ENCODE results near the gene DDX39A.

DDX39A gene

DNA sequence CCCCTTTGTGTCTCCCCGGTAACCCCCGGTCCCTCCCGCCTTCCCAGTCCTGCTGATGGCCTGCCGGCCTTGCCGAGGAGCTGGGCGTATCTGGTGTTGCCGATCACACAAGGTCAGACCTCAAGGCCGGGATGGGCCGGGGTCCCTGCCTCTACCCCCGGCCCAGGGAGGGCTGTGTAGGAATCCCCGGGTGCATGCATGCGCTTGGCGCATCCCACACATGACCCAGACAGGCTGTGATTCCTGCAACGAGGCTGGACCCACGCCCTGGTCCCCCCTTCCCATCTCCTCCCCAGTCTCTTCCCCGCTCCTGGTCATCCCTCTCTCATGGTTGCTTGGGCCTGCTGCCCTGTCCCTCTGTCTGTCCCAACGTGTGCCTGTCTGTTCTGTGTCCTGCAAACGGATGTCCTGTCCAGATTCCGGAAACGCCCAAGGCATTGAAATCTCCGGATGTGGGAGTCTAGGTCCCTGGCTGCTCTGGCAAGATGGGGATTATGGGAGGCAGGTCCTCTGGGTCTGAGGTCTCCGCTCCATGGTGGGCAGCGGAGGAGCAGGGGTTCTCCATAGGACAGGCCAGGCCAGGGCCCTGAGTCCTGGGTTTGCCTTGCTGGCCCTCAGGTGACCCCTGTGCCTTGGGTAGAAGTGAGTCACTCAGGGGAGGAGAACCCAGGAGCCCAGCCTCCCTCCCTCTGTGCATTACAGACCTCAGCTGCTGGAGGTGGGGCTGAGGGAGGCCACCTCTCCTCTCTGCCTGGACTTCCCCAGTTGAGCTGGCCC is 15.6 kb upstream of the DDX39A start:
- DNase-seq (ENCODE audit: low read depth in 2 of 2) = no peak

DNA sequence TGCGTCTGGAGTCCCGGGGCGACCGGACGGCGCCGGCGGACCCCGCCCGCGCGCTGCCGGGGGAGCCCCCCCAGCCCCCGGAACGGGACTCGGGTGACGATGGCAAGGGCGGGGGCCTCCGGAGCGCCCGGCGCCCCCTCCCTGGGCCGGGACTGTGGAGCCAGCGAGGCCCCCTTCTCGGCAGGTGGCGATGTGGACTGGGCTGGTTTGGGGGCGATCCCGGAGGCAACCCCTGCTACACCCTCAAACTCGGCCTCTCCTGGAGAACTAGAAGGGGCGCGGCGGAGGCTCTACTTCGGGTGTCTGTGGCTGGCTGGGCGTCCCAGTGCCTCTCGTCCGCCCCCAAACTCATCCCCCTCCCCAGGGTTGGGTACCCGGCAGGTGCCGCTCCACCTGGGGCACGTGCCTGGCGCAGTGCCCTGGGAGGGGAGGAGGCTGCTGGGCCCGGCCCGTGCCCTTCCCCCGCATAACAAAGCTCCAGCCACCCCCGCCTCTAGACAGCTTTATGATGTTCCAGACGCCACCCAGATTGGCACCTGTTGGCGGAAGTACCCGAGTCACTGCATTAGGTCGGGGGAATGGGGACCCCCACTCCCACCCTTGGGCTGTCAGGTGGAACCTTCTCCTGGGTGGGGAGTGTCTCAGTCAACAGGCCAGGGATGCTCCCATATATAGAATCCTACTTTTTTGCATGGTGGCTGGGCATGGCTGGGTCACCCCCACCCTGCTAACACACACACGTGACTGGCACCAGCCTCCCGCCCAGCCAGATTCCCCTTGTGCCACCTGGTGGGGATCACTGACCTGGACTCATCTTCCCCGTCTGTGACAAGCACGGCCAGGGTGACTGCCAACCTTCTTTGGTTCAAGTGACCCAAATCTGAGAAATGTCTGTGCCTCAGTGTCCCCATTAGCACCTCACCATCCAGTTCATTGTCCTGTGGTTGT is 14.7 kb upstream of the DDX39A start:
- DNase-seq (ENCODE audit: low read depth in 2 of 2) = no peak

DNA sequence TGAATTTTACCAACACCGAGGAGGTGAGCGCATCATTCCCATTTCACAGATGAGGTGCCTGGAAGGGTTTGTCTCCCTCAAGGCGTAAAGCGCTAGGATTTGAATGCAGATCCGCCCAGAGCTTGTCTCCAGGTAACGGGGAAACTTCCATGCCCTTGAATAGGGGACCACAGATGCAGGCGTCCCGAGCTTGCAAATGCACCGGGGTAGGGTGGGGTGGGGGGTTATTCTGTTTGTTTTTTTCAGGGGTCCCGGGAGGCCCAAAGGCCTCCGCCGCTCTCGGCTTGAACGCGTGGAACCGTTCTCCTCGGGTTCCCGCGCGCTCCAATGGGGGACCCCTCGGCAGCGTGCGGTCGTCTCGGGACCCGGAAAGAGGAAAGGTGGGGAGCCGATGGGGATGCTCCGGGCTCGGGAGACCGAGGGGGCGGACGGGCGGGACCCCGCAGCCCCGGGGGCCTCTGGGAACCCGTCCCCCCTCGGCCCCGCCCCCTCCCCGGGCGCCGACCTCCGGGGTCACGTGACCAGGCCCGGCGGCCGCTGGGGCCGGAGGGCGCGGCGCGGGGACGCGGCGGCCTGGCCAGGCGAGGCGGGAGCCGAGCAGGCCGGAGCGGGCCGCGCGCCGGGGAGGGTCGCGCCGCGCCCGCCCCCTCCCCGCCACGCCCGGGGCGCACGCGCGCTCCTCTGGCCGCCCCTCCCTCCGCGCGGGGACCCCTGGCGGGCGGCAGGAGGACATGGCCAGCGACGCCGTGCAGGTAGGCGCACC is 13.8 kb upstream of the DDX39A start, which contains the start of gene PKN1:
Gene PKN1 (plus strand): TSS at position 516 of the 763 bp plus-strand sequence. CDS start 216 bp downstream, at position 732.
- DNase-seq (ENCODE audit: low read depth in 2 of 2) = peak in 1 of 2 experiments; percentile 55

DNA sequence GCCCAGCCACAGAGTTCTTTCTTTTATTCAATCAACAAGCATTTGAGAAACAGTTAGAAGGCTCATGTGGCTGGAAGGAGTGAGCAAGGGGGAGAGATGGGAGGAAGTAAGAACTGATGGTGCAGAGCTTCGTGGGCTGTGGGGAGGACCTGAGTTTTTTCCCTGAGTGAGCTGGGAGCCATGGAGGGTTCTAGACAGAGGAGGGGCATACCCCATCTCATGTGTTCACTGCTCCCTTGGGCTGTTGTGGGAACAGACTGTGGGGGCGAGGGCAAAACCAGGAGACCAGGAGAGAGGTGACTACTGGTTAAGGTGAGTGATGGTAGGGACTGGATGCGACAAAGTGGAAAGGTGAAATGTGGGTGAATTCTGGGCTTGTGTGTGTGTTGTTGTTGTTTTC is 11.6 kb upstream of the DDX39A start:
- DNase-seq (ENCODE audit: low read depth in 2 of 2) = no peak

DNA sequence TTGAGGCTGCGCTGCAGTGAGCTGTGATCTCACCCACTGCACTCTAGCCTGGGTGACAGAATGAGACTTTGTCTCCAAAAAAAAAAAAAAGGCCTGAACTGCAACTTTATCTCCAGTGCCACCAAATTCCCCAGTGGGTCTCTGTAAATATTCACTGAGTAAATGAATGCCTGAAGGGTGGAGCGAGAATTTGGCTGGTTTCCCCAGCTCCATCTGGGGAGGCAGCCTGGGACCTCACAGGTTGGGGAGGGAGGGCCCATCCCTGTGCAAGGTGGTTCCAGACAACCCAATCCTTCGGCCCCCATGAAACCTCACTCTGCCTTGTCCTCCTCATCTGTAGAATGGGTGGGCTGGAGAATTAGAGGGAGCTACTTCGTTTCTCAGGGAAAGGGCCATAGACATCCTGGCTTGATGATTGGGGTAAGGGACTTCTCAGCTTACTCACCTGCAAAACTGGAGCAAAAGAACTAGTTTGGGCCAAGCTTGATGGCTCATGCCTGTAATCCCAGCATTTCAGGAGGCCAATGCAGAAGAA is 9.8 kb upstream of the DDX39A start:
- DNase-seq (ENCODE audit: low read depth in 2 of 2) = no peak

DNA sequence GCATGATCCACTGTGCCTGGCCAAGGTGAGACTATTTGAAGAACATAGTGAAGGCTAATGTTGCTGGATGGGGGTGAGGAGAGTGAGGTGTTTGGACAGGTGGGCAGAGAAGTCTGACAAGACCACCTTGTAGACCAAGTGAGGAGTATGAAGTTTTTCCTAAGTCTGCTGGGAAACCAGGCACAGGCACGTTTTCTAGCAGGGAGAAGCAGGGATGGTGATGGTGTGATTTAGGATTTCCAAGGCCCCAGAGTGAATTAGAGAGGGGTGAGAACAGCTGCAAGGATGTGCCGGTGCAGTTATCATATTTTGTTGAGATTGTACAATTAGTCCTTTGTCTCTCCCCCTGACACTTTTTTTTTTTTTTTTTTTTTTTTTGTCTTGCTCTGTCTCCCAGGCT is 8.3 kb upstream of the DDX39A start:
- no peak for DNase-seq (ENCODE audit: low read depth in 2 of 2)

DNA sequence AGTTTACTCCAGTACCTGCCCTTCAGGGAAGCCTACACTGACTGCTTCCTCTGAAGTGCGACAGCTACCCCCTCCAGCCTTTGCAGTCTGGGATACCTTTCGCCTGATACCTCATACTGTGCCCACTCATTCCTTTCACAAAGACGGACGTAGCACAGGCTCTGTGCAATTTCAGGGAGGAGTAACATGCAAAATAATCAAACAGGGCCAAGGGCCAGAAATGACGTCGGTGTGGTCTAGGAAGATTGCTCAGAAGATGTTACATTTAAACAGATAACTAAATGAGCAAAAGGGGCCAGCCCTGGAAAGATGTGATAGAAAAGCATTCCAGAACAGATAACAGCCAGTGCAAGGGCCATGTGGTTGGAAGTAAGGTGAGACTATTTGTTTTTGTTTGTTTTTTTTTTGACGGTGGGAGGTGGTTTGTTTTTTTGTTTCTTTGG is 6.6 kb upstream of the DDX39A start:
- DNase-seq (ENCODE audit: low read depth in 2 of 2) = no peak

DNA sequence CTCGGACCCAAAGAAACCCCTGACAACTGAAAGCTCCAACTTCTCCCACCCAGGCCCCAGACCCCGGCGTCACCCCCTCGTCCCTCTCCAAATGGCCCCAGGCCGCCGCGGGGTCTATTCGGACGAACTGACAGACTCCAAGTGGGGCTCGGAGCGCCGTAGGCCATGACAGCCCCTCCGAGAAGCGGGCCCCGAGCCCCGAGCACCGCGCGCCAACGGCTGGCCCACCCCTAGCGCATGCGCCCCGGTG is 360 bp downstream of the DDX39A start:
- peak in 1 of 2 experiments; percentile 79 for DNase-seq (ENCODE audit: low read depth in 2 of 2)

DNA sequence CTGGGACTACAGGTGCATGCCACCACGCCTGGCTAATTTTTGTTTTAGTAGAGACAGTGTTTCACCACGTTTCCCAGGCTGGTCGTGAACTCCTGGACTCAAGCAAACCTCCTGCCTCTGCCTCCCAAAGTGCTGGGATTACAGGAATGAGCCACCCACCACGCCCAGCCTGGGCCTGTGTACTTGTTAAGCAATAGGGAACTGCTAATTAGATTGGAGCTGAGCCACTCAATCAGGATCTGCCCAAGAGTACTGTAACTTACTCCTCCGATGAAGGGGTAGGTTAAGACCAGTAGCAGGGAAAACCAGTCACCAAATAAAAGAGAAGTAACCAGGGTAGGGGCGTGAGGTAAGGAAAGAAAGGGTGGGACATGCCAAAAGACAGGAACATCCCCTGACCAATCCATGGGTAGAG is 2.3 kb downstream of the DDX39A start:
- DNase-seq (ENCODE audit: low read depth in 2 of 2) = no peak

DNA sequence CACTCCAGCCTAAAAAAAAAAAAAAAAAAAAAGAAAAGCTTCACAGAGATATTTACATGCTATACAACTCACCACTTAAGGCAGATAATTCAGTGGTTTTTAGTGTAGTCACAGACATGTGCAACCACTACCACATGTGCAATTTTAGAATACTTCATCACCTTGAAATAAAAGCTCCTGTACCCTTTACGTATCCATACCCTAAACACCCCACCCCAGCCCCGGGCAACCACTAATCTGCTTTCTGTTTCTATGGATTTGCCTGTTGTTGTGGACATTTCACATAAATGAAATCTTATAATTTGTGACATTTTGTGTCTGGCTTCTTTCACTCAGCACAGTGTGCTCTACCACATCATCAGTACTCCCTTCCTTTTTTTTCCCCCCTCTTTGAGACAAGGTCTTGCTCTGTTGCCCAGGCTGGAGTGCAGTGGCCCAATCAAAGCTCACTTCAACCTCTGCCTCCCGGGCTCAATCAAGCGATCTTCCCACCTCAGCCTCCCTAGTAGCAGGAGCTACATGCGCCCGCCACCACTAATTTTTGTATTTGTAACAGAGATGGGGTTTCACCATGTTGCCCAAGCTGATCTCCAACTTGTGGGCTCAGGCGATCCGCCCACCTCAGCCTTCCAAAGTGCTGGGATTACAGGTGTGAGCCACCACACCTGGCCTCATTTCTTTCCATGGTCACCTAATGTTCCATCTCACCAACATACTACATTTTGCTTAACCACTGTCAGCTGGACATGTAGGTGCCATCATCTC is 4.0 kb downstream of the DDX39A start:
- no peak for DNase-seq (ENCODE audit: low read depth in 2 of 2)

DNA sequence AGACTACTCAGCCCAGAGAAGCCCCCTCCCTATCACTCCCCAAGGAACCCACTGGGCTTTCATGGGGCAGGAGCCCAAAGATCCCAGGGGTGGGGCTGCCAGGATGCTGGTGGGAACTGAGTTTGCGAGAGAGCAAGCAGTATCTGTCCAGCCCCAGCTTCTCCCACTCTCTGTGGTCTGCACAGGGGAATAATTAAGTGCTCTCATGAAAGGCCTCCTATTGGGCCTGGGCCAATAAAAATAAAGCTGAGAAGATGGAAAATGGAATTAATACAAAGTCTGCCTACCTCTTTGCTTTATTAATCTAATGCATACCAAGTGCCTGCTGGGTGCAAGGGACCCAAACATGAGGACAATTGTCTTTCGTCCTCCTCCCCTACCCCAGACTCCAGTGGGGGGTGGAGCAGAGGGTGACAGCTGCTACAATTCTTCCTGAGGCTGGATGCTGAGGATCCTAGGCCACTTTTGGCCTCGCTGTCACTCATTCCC is 5.4 kb downstream of the DDX39A start:
- no peak for DNase-seq (ENCODE audit: low read depth in 2 of 2)

DNA sequence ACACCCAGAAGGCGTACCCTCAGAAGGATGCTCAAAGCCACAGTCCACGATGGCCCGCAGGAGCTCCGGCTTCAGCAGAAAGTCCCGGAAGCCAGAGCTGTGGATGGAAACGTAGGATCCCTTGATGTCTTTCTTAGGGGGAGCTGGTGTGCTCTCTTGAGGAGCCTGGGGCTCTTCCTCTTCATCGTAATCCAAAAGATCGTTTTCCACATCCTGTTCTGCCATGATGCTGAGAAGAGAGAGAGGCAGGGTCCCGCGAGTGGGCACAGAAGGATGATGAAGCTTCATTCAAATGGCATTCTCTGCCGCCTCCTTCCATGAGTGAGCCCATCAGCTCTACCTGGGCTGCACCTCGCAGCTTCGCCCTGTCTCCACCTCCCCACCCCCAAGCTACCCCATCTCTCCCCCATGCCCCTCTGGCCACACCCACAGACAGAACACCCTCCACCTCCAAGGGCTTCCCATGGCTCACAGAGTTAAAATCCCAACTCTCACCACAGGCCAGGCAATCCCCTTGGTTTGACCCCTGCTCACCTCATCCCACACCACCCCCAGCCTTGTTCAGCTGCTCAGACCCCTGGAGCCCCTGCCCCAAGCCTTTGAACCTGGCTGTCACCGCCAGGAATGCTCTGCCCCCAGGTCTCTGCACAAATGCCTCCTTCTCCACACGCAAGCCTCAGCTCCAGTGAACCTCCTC is 6.0 kb downstream of the DDX39A start:
- DNase-seq (ENCODE audit: low read depth in 2 of 2) = no peak

DNA sequence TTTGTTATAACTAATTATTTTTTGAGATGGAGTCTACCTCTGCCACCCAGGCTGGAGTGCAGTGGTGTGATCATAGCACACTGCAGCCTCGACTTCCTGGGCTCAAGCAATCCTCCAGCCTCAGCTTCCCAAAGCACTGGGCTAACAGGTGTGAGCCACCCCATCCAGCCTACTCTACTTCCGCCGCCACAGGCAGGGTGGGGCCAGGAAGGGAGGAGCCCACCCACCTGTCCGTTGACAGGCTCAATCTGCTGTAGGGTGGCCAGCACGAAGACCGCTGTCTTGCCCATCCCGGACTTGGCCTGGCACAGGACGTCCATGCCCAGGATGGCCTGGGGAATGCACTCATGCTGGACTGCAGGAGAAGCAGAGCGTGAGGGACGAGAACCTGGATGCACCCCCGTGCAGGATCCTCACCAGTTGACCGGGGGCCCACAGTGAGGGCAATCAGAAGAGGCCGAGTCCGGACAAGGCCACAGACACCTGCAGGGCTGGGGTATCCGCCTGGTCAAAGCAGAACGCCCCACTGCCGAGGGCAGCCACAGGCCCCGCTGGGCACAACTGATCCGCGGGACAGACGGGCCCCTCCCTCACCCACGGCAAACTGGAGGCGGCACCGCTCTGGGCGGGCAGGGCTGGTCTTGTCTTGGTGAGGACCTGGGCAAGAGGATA is 6.7 kb downstream of the DDX39A start:
- no peak for DNase-seq (ENCODE audit: low read depth in 2 of 2)

DNA sequence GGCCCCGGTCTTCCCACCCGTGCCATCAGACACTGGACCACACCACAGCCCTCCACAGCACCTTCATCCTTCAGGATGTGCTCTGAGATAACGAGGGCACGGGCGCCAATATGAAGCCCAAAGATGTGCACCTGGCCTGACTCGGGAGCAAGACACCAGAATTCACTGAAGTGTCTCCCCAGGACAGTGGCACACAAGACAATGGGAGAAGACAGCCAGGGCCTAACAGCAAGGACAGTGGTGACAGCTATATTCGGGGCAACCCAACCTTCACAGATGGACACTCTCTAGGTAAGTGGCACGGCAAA is 7.2 kb downstream of the DDX39A start:
- no peak for DNase-seq (ENCODE audit: low read depth in 2 of 2)

DNA sequence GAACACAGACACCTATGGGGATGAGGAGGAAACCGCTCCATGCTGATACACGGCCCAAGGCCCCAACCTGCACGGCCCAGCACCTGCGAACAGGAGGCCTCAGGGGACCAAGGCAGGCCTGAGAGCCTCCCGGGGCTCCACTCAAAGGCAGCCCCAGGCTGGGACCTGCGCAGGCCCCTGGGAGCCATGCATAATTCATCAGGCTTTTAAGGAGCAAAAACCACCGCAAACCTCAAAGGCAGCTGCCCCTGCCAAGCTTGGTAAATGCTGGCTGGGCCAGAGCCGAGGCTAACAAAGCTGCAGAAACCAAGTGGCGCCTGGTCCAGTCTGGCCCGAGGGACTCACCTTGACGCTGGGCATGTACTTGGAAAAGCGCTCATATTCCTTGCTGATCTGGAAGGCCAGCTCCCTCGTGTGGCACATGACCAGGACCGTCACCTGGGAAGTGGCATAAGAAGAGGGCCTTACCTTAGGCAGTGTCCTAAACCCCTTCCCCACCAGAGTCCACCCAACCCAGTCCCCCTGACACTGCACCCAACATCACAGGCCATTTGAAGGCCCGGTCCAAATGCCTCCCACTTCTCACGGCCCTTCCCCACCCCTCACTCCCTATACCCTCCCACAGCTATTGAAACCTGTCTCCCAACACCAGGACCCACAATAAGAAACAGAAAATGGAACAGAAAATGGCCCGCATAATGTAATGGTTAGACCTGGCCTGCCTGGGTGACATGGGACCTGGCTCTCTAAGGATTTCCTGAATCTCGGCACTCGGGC is 7.8 kb downstream of the DDX39A start:
- no peak for DNase-seq (ENCODE audit: low read depth in 2 of 2)

DNA sequence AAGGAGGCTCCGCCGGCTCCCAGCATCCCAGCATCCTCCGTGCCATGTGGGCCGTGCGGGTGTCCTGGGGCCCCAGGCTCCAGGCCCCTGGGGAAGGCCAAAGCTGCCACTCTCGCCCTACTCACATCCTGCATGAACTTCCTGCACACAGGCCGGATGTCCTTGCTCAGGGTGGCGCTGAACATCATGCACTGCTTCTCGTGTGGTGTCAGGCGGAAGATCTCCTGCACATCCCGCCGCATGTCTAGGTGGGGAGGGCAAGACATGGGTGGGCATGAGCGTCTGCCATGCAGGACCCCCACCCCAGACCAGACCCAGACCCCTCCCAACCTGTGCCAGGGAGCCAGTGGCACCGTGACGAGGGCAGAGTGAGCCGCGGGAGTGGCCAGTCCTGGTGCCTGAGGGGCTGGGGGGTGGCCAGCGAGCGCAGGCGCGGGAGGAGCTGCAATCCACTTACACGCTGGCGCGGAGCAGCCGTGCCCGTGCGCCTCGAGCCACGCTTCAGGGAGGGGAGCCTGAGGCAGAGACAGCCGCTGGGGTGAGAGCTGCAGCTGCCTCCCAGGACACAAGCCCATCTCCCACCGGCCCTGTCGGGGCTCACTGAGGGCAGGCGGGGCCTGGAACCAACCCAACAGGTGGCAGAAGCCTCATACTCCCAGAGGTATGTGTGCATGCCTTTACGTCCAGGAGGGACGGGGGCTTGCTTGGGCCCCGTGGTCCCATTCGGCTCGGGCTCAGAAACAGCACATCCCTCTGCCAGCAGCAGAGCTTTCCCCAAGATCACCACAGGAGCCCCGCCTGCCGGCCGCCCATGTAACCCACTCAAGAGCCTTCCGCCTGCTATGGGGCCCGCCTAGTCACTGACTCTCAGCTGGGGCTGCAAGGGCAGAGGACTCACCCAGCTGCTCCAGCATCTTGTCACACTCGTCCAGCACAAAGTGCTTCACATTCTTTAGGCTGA is 8.8 kb downstream of the DDX39A start:
- no peak for DNase-seq (ENCODE audit: low read depth in 2 of 2)

DNA sequence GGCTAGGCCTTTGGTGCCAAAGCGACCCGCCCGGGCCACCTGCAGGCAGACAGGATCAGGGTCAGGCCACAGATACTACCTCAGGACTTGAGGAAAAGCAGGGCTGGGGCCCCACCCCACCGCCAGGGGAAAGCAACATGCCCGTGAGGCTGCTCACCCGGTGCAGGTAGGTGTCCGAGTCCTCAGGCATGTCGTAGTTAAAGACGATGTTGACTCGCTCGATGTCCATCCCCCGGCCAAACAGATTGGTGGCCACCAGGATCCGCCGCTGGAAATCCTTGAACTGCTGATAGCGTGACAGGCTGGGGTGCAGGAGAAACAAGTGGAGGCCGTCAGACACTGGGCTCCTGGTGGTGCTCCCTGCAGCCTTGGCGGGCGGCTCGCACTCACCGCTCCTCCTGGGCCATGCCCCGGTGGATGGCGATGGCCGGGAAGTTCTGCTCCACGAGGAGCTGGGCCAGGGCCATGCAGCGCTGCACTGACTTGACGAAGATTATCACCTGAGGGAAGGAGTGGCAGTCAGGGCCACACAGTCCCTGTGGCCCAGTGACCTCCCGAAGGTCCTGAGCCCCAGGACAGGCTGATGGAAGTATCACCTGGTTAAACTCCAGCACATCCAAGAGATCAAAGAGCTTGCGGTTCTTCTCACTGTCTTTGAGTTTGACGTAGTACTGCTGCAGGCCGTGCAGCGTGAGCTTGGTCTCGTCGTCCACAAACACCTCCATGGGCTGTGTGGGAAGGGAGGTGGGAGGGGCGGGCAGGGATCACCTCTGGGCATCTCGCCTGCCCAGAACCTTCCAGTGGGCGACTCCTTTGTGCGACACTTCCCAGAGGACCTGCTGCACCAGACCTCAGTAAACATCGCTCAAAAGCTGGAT is 9.8 kb downstream of the DDX39A start:
- no peak for DNase-seq (ENCODE audit: low read depth in 2 of 2)
